ENCODE data around the gene NPHP1.
"Not testable (repeated sequence)": the region's sequence is repeated elsewhere in the genome, so short reads cannot be mapped to it uniquely, and the experiment has no call there.

Gene NPHP1

GRCh38 chr2:110126906-110127305 is 77.9 kb downstream of the NPHP1 start:
- DNase-seq (ENCODE audit: low read depth): no peak

GRCh38 chr2:110126086-110126773 is 78.6 kb downstream of the NPHP1 start:
- DNase-seq (ENCODE audit: low read depth): no peak

- no peak for DNase-seq (ENCODE audit: low read depth)
Measured at GRCh38 chr2:110124939-110125691, 79.7 kb downstream of the NPHP1 start.

GRCh38 chr2:110124038-110124825 is 80.6 kb downstream of the NPHP1 start:
- no peak for DNase-seq (ENCODE audit: low read depth)

- DNase-seq (ENCODE audit: low read depth): no peak
Measured at GRCh38 chr2:110121592-110121991, 83.2 kb downstream of the NPHP1 start.

GRCh38 chr2:110121052-110121334 is 83.8 kb downstream of the NPHP1 start:
- DNase-seq (ENCODE audit: low read depth): no peak

GRCh38 chr2:110120171-110121051 is 84.4 kb downstream of the NPHP1 start:
- DNase-seq (ENCODE audit: low read depth): no peak

- no peak for DNase-seq (ENCODE audit: low read depth)
Measured at GRCh38 chr2:110116033-110116710, 88.6 kb downstream of the NPHP1 start.

- no peak for DNase-seq (ENCODE audit: low read depth)
Measured at GRCh38 chr2:110115291-110116032, 89.4 kb downstream of the NPHP1 start, which contains the start of gene MALL. MALL (minus strand) TSS chr2:110115822; CDS start chr2:110115792, 30 bp downstream.

- DNase-seq (ENCODE audit: low read depth): no peak
Measured at GRCh38 chr2:110114831-110115255, 90.0 kb downstream of the NPHP1 start.

GRCh38 chr2:110113961-110114591 is 90.7 kb downstream of the NPHP1 start:
- no peak for DNase-seq (ENCODE audit: low read depth)

GRCh38 chr2:110108291-110108690 is 96.5 kb downstream of the NPHP1 start:
- DNase-seq (ENCODE audit: low read depth): not testable (repeated sequence)

- no peak for DNase-seq (ENCODE audit: low read depth)
Measured at GRCh38 chr2:110107092-110108079, 97.4 kb downstream of the NPHP1 start.

- DNase-seq (ENCODE audit: low read depth): no peak
Measured at GRCh38 chr2:110106642-110107041, 98.2 kb downstream of the NPHP1 start.

GRCh38 chr2:110105608-110106467 is 99.0 kb downstream of the NPHP1 start:
- DNase-seq (ENCODE audit: low read depth): no peak

GRCh38 chr2:110105183-110105582 is 99.6 kb downstream of the NPHP1 start:
- no peak for DNase-seq (ENCODE audit: low read depth)

GRCh38 chr2:110104025-110104771 is 100.6 kb downstream of the NPHP1 start:
- no peak for DNase-seq (ENCODE audit: low read depth)

Data from stimulated activated CD8-positive, alpha-beta memory T cell treated with anti-CD3 and anti-CD28 coated beads, Interleukin-12 subunit alpha, Interleukin-12 subunit beta, amount 100 ng/mL, for 4 hours (primary cell).